Measurements from ENCODE around the gene PTBP2. TPM values are rescaled to one million over a fixed set of nuclear protein-coding genes. Genes with fewer than 3 reads are reported as not detected.
"Not testable (repeated sequence)": the region's sequence is repeated elsewhere in the genome, so short reads cannot be mapped to it uniquely, and the experiment has no call there.

The PTBP2 gene
- total RNA-seq, 2 donors from 2014 or later: 47.7 to 52.0 TPM

DNA sequence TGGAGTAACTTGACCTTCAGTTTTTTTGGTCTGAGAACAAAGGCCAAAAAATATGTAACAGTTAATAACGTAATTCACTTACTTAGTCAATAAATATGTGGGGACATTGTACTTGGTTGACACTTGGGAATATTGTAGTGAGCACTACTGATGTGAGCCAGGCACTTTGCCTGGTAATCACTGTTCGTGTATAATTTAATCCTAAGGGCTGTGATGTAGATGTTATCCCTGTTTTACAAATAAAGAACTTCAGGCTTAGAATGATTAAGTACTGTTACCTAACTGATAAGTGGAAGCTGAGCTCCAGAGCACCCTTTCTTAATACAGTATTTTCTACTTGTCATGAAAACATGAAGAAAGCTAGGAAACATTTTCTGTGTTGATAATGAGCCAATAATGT is 28.0 kb downstream of the PTBP2 start:
- 90% methylated on average over 2 of the region's 2 CpGs; no CpG with 5 or more reads in 1 of the 2 experiments for WGBS, 2 experiments (ENCODE audit: insufficient coverage in 1 of 2, insufficient read length in 1 of 2)
- peaks cover 57% of the 10 kb centered on the region for H3K36me3 ChIP-seq (ENCODE audit: control insufficient read depth, insufficient read depth, low read length)
- H3K27ac ChIP-seq (ENCODE audit: low read depth, low read length): no peak overlapping the region
- no peak overlapping the region for H3K4me3 ChIP-seq (ENCODE audit: low read length)
- H3K27ac Mint-ChIP-seq: peak overlapping the region; percentile 80
- H3K9me3 Mint-ChIP-seq: peaks cover 4% of the 10 kb centered on the region
- TF ChIP-seq, protein P1, sequence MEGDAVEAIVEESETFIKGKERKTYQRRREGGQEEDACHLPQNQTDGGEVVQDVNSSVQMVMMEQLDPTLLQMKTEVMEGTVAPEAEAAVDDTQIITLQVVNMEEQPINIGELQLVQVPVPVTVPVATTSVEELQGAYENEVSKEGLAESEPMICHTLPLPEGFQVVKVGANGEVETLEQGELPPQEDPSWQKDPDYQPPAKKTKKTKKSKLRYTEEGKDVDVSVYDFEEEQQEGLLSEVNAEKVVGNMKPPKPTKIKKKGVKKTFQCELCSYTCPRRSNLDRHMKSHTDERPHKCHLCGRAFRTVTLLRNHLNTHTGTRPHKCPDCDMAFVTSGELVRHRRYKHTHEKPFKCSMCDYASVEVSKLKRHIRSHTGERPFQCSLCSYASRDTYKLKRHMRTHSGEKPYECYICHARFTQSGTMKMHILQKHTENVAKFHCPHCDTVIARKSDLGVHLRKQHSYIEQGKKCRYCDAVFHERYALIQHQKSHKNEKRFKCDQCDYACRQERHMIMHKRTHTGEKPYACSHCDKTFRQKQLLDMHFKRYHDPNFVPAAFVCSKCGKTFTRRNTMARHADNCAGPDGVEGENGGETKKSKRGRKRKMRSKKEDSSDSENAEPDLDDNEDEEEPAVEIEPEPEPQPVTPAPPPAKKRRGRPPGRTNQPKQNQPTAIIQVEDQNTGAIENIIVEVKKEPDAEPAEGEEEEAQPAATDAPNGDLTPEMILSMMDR (conservative IDR thresholded peaks at IDR 0.05): no peak
- no peaks in the 10 kb centered on the region for H3K27me3 ChIP-seq (ENCODE audit: control insufficient read depth, insufficient read depth, low read length, poor library complexity, severe bottlenecking)
- no peak overlapping the region for H3K9ac ChIP-seq (ENCODE audit: extremely low read depth, low read length, poor library complexity, severe bottlenecking)
- H3K4me3 Mint-ChIP-seq: no peak overlapping the region
- H3K4me1 Mint-ChIP-seq: peaks cover 37% of the 10 kb centered on the region
- H3K4me1 ChIP-seq (ENCODE audit: control insufficient read depth, insufficient read depth, low read length): peaks cover 4% of the 10 kb centered on the region
- no peak for DNase-seq
- peaks cover 30% of the 10 kb centered on the region for H3K9me3 ChIP-seq (ENCODE audit: control insufficient read depth, low read length)
- H3K36me3 Mint-ChIP-seq (ENCODE audit: low read depth): peaks cover 52% of the 10 kb centered on the region
- no peaks in the 10 kb centered on the region for H3K27me3 Mint-ChIP-seq (ENCODE audit: insufficient read depth)

DNA sequence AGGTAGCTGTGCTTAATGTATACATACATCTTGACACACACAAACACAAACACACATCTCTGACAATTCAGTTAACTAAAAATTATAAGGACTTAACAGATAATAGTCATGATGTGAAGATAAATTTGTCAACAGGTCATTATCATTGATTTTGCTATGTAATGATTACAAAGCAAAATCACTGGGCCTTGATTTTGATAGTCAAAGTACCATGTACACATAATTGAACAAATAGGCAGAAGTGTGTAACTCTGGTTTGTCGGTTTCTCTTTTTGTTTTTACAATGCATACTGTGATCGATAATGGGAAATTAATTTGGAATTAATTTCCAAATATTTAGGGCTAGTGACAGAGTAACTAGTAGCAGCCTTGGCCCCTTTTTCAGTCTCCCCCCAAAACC is 30.8 kb downstream of the PTBP2 start:
- Histone ChIP-seq H3K36me3 (ENCODE audit: control insufficient read depth, insufficient read depth, low read length) (peaks cover 78% of the 10 kb centered on the region), H3K27me3 (ENCODE audit: control insufficient read depth, insufficient read depth, low read length, poor library complexity, severe bottlenecking) (no peaks in the 10 kb centered on the region), H3K4me3 (ENCODE audit: low read length) (no peak overlapping the region), H3K9me3 (ENCODE audit: control insufficient read depth, low read length) (peaks cover 58% of the 10 kb centered on the region), H3K9ac (ENCODE audit: extremely low read depth, low read length, poor library complexity, severe bottlenecking) (no peak overlapping the region), H3K4me1 (ENCODE audit: control insufficient read depth, insufficient read depth, low read length) (peaks cover 4% of the 10 kb centered on the region), H3K27ac (ENCODE audit: low read depth, low read length) (no peak overlapping the region)
- Mint-ChIP-seq H3K4me1 (peaks cover 33% of the 10 kb centered on the region), H3K4me3 (no peak overlapping the region), H3K27ac (no peak overlapping the region), H3K9me3 (peaks cover 29% of the 10 kb centered on the region), H3K36me3 (ENCODE audit: low read depth) (peaks cover 68% of the 10 kb centered on the region), H3K27me3 (ENCODE audit: insufficient read depth) (no peaks in the 10 kb centered on the region)
- TF ChIP-seq, protein P1 (conservative IDR thresholded peaks at IDR 0.05): no peak
- WGBS, 2 experiments (ENCODE audit: insufficient coverage in 1 of 2, insufficient read length in 1 of 2): 88% methylated on average over 2 of the region's 2 CpGs; no CpG with 5 or more reads in 1 of the 2 experiments
- DNase-seq: no peak

DNA sequence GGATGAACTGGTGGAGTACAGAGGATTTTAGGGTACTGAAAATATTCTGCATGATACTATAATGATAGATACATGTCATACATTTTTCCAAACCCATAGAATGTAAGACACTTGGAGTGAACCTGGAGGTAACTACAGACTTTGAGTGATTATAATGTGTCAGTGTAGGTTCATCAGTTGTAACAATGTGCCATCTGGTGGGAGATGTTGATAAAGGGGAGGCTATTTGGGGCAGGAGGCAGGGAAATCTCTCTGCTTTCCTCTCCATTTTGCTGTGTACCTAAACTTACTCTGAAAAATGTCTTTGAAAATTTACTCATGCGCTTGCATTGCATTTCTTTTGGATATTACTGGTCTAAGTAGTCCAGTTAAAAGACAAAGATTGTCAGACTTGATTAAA is 35.2 kb downstream of the PTBP2 start:
- Mint-ChIP-seq H3K27ac (no peak overlapping the region), H3K4me1 (peaks cover 4% of the 10 kb centered on the region), H3K27me3 (ENCODE audit: insufficient read depth) (no peaks in the 10 kb centered on the region), H3K4me3 (no peak overlapping the region), H3K36me3 (ENCODE audit: low read depth) (peaks cover 94% of the 10 kb centered on the region), H3K9me3 (peaks cover 63% of the 10 kb centered on the region)
- H3K4me3 ChIP-seq (ENCODE audit: low read length): no peak overlapping the region
- TF ChIP-seq, protein P1 (conservative IDR thresholded peaks at IDR 0.05): peak; percentile 42
- 89 to 100% methylated on average over 1 of the region's 1 CpG for WGBS, 2 experiments (ENCODE audit: insufficient coverage in 1 of 2, insufficient read length in 1 of 2)
- no peak for DNase-seq
- no peaks in the 10 kb centered on the region for H3K4me1 ChIP-seq (ENCODE audit: control insufficient read depth, insufficient read depth, low read length)
- peaks cover 96% of the 10 kb centered on the region for H3K36me3 ChIP-seq (ENCODE audit: control insufficient read depth, insufficient read depth, low read length)
- peaks cover 99% of the 10 kb centered on the region for H3K9me3 ChIP-seq (ENCODE audit: control insufficient read depth, low read length)
- H3K27me3 ChIP-seq (ENCODE audit: control insufficient read depth, insufficient read depth, low read length, poor library complexity, severe bottlenecking): no peaks in the 10 kb centered on the region
- H3K9ac ChIP-seq (ENCODE audit: extremely low read depth, low read length, poor library complexity, severe bottlenecking): no peak overlapping the region
- H3K27ac ChIP-seq (ENCODE audit: low read depth, low read length): no peak overlapping the region

DNA sequence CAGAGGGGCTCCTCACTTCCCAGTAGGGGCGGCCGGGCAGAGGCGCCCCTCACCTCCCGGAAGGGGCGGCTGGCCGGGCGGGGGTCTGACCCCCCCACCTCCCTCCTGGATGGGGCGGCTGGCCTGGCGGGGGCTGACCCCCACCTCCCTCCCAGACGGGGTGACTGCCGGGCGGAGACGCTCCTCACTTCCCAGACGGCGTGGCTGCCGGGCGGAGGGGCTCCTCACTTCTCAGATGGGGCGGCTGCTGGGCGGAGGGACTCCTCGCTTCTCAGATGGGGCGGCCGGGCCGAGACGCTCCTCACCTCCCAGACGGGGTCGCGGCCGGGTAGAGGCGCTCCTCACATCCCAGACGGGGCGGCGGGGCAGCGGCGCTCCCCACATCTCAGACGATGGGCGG is 41.0 kb downstream of the PTBP2 start:
- peaks cover 17% of the 10 kb centered on the region for H3K4me1 Mint-ChIP-seq
- not testable (repeated sequence) for H3K4me3 Mint-ChIP-seq; H3K9ac ChIP-seq (ENCODE audit: extremely low read depth, low read length, poor library complexity, severe bottlenecking); H3K27me3 Mint-ChIP-seq (ENCODE audit: insufficient read depth); H3K27ac ChIP-seq (ENCODE audit: low read depth, low read length); DNase-seq; H3K27me3 ChIP-seq (ENCODE audit: control insufficient read depth, insufficient read depth, low read length, poor library complexity, severe bottlenecking); H3K4me1 ChIP-seq (ENCODE audit: control insufficient read depth, insufficient read depth, low read length); H3K27ac Mint-ChIP-seq; H3K4me3 ChIP-seq (ENCODE audit: low read length)
- peaks cover 64% of the 10 kb centered on the region for H3K9me3 ChIP-seq (ENCODE audit: control insufficient read depth, low read length)
- H3K9me3 Mint-ChIP-seq: peaks cover 58% of the 10 kb centered on the region
- H3K36me3 ChIP-seq (ENCODE audit: control insufficient read depth, insufficient read depth, low read length): peaks cover 67% of the 10 kb centered on the region
- H3K36me3 Mint-ChIP-seq (ENCODE audit: low read depth): peaks cover 62% of the 10 kb centered on the region
- 87 to 98% methylated on average over 6 to 36 of the region's 36 CpGs for WGBS, 2 experiments (ENCODE audit: insufficient coverage in 1 of 2, insufficient read length in 1 of 2)

Data from endodermal cell (in vitro differentiated cells).